Fibroblast of villous mesenchyme (primary cell): Measurements from ENCODE around the gene SPART. TPM values are rescaled to one million over a fixed set of nuclear protein-coding genes. Genes with fewer than 3 reads are reported as not detected.
A peak's percentile ranks its signal among the peaks of the same experiment; 100 is the strongest.

Experiments
- DNase-seq: peaks from one replicate; pipeline ENCODE4 v3.0.0-alpha.2; 2010; ENCODE audit warnings: low read depth
- H3K4me3 ChIP-seq: 2 replicates; pipeline ENCODE4 v1.5.1; 2011; ENCODE audit warnings: low read depth, mild to moderate bottlenecking, low read length
- total RNA-seq: library from RNA; depleted of rRNA; stranded (reverse); fragments of >200 nt; gene quantifications from 2 replicates; pipeline ENCODE4 v1.2.3, GENCODE V29; 2012
- TF ChIP-seq, protein P1 (sequence below): IDR thresholded peaks from 2 replicates; pipeline ENCODE4 v1.5.1; 2012; ENCODE audit warnings: low read depth, mild to moderate bottlenecking, low read length; ENCODE audit not compliant: insufficient read depth

SPART gene
- total RNA-seq, 1 donor, result 106 TPM

DNA sequence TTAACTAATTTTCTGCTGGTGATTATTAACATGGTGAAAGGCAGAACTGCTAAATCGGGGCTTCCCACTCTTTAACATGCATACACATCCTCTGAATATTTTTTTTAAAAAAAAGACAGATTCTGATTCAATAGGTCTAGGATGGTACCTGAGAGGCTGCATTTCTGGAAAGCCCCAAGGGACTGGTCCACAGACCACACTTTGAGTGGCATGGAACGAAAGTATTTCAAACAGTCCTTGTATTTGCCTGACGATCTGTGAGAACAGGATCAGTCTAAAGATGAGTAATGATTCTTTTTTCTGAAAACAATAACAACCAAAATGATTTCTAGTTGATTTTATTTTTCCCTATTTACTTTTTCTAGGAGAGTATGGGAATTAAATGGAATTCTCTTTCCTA is 16.7 kb upstream of the SPART start:
- no peak overlapping the region for H3K4me3 ChIP-seq
- TF ChIP-seq, protein P1, sequence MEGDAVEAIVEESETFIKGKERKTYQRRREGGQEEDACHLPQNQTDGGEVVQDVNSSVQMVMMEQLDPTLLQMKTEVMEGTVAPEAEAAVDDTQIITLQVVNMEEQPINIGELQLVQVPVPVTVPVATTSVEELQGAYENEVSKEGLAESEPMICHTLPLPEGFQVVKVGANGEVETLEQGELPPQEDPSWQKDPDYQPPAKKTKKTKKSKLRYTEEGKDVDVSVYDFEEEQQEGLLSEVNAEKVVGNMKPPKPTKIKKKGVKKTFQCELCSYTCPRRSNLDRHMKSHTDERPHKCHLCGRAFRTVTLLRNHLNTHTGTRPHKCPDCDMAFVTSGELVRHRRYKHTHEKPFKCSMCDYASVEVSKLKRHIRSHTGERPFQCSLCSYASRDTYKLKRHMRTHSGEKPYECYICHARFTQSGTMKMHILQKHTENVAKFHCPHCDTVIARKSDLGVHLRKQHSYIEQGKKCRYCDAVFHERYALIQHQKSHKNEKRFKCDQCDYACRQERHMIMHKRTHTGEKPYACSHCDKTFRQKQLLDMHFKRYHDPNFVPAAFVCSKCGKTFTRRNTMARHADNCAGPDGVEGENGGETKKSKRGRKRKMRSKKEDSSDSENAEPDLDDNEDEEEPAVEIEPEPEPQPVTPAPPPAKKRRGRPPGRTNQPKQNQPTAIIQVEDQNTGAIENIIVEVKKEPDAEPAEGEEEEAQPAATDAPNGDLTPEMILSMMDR, result no peak
- no peak for DNase-seq

- TF ChIP-seq, protein P1, result no peak
- no peak overlapping the region for H3K4me3 ChIP-seq
- DNase-seq, result peak; percentile 61
Observed at GRCh38 chr13:36362251-36362650, 16.1 kb upstream of the SPART start.

DNA sequence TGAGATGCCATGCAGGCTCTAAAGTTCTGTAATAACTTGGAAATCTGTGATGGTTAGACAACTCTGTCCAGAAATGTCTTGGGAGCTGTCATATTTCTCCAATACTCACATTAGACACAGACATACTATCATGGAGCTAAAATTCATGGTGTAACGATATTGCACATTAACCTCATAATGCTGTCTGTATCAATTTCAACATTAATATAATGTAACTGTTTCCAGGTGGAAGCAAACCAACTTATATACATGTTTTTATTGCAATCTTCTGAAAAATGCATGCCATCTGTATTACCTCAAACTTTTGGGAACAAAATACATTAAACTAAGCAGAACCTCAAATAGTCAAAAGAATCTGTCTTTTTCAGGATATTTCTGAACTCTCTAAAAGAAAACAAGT is 14.7 kb upstream of the SPART start:
- DNase-seq, result no peak
- TF ChIP-seq, protein P1, result no peak
- no peak overlapping the region for H3K4me3 ChIP-seq

DNA sequence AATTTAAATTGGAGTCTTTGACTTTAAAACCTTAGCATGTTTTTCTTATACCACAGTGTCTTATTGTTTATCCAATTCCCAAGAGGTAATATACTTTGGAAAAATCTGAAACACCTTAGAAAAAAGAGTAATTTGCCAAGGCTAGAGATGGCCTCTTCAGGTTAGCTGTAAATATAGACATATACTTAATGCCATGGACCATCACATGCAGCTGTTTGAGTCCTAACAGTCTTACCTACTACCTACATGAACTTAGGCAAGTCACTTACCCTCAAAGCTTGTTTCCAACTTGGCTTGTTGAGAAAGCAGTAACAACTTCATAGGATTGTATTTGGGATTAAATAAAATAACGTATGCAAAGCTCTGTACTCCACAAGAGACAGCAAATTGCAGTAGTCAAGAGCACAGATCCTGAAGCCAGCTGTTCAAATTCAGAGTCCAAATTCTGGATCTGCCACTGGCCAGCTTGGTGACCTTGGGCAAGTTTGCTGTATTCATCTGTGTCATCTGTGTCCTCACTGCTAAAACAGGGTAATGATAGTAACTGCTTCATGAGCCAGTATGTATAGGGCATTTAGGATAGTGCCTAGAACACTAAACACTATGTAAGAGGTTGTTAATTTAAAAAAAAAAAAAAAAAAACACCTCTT is 13.2 kb upstream of the SPART start:
- DNase-seq, result no peak
- H3K4me3 ChIP-seq, result no peak overlapping the region
- TF ChIP-seq, protein P1, result no peak

- no peak for DNase-seq
- no peak overlapping the region for H3K4me3 ChIP-seq
- TF ChIP-seq, protein P1, result no peak
Observed at GRCh38 chr13:36358175-36358718, 12.1 kb upstream of the SPART start.

DNA sequence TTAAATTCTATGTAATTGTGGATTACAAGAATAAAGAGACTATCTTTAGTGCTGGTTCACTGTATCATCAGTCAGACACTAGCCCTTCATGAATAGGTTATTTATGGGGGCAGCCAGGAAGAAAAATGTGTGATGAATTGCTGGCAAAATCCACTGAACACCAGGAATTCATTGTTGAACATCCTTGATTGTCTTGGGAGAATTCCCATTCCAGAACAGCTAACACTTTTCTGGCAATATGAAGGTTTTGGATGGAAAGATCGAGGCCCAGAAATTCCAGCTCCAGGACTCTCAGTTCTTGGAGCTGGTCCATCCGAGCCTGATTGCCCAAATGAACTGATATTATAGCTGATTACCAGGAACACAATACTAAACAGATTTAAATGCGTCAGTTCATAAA is 11.5 kb upstream of the SPART start:
- no peak overlapping the region for H3K4me3 ChIP-seq
- TF ChIP-seq, protein P1, result no peak
- no peak for DNase-seq

DNA sequence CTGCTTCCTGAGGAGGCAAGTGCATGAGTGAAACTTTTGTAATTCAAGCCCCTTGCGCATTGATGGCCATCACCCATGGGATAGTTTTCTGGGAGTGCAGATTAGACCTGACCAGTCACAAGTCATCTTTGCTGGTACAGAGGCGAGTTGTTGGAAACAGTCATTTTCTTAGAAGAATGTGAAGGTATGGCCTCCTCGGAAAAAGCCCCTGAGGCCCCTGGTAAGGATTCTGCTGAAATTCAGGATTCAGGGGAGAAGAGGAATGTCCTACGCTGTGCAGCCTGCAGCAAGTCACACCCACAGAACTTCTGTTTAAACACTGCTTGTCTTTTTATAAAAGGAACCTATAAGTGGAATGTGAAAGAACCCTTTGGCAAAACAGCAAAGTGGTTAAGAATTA is 11.0 kb upstream of the SPART start:
- TF ChIP-seq, protein P1, result no peak
- no peak for DNase-seq
- H3K4me3 ChIP-seq, result no peak overlapping the region
